Neural cell (in vitro differentiated cells): ENCODE results near the gene KRTAP5-6. TPM values are rescaled to one million over a fixed set of nuclear protein-coding genes. Genes with fewer than 3 reads are reported as not detected.

ENCODE experiments used
- H2AFZ ChIP-seq: fragments of 200-600, 300-800 bp; sonication (generic), shearing (Covaris generic); 2 replicates; pipeline ENCODE4 v1.6.0; 2014; ENCODE audit warnings: low read depth, mild to moderate bottlenecking, antibody characterized with exemption, low read length, moderate library complexity
- H3F3A ChIP-seq: fragments of 200-600 bp; shearing (Covaris generic); 2 replicates; pipeline ENCODE4 v1.6.1; 2016; ENCODE audit warnings: mild to moderate bottlenecking, moderate library complexity, mixed read lengths, antibody characterized with exemption, low read length; ENCODE audit not compliant: insufficient read depth, poor library complexity, severe bottlenecking
- H3K27ac ChIP-seq: fragments of 200-600, 300-800 bp; sonication (generic), shearing (Covaris generic); 2 replicates; pipeline ENCODE4 v1.5.1; 2014; ENCODE audit warnings: mild to moderate bottlenecking, low read length, moderate library complexity
- H3K27me3 ChIP-seq: fragments of 300-800, 200-600 bp; sonication (generic), shearing (Covaris generic); 2 replicates; pipeline ENCODE4 v1.6.0; 2014; ENCODE audit warnings: mild to moderate bottlenecking, low read depth, low read length, moderate library complexity; ENCODE audit not compliant: insufficient read depth
- H3K36me3 ChIP-seq: fragments of 300-800, 200-600 bp; sonication (generic), shearing (Covaris generic); 2 replicates; pipeline ENCODE4 v1.5.1; 2014; ENCODE audit warnings: mild to moderate bottlenecking, antibody characterized with exemption, low read length, moderate library complexity; ENCODE audit not compliant: insufficient read depth
- H3K4me2 ChIP-seq: fragments of 300-800, 200-600 bp; sonication (generic), shearing (Covaris generic); 2 replicates; pipeline ENCODE4 v1.6.0; 2014; ENCODE audit warnings: mild to moderate bottlenecking, low read length
- H3K4me3 ChIP-seq: fragments of 300-800, 200-600 bp; sonication (generic), shearing (Covaris generic); 2 replicates; pipeline ENCODE4 v1.5.1; 2014; ENCODE audit warnings: mild to moderate bottlenecking, low read length, moderate library complexity
- H3K79me2 ChIP-seq: fragments of 200-600 bp; shearing (Covaris generic); replicated peaks from 2 replicates; pipeline ENCODE4 v1.6.0; 2014; ENCODE audit warnings: mild to moderate bottlenecking, low read length, moderate library complexity; ENCODE audit not compliant: insufficient read depth
- H3K9ac ChIP-seq: fragments of 300-800, 200-600 bp; sonication (generic), shearing (Covaris generic); 2 replicates; pipeline ENCODE4 v1.6.1; 2016; ENCODE audit warnings: mild to moderate bottlenecking, low read length, mixed read lengths
- H3K9me2 ChIP-seq: fragments of 200-600 bp; shearing (Covaris generic); 2 replicates; pipeline ENCODE4 v1.6.1; 2016; ENCODE audit warnings: mild to moderate bottlenecking, low read length, mixed read lengths; ENCODE audit not compliant: insufficient read depth
- H3K9me3 ChIP-seq: fragments of 200-600, 300-800 bp; sonication (generic), shearing (Covaris generic); 2 replicates; pipeline ENCODE4 v1.6.1; 2016; ENCODE audit warnings: mild to moderate bottlenecking, mixed run types, low read length, moderate library complexity, mixed read lengths
- H4K20me1 ChIP-seq: fragments of 200-600 bp; shearing (Covaris generic); 2 replicates; pipeline ENCODE4 v1.6.1; 2016; ENCODE audit warnings: mild to moderate bottlenecking, mixed run types; ENCODE audit not compliant: insufficient read depth
- CTCF ChIP-seq: fragments of 450-650 bp; IDR thresholded peaks from 2 replicates; pipeline ENCODE4 v1.5.1; 2014; ENCODE audit warnings: antibody characterized with exemption, mild to moderate bottlenecking, moderate library complexity; ENCODE audit not compliant: poor library complexity, severe bottlenecking
- EP300 ChIP-seq: fragments of 450-650 bp; conservative IDR thresholded peaks from 2 replicates; pipeline ENCODE4 v1.6.1; 2014; ENCODE audit warnings: antibody characterized with exemption, mild to moderate bottlenecking, moderate library complexity; ENCODE audit not compliant: poor library complexity, severe bottlenecking
- EZH2 ChIP-seq: fragments of 200-600, 300-800 bp; shearing (Covaris generic), sonication (generic); IDR thresholded peaks from 2 replicates; pipeline ENCODE4 v1.6.1; 2014; ENCODE audit warnings: antibody characterized with exemption, low read length, borderline replicate concordance, mild to moderate bottlenecking; ENCODE audit not compliant: insufficient read depth, poor library complexity, severe bottlenecking
- MXI1 ChIP-seq: fragments of 450-650 bp; conservative IDR thresholded peaks from 2 replicates; pipeline ENCODE4 v1.6.1; 2014; ENCODE audit warnings: antibody characterized with exemption, mild to moderate bottlenecking; ENCODE audit not compliant: poor library complexity, severe bottlenecking
- POLR2AphosphoS5 ChIP-seq: IDR thresholded peaks from 2 replicates; pipeline ENCODE4 v1.6.1; 2012
- RAD21 ChIP-seq: fragments of 450-650 bp; conservative IDR thresholded peaks from 2 replicates; pipeline ENCODE4 v1.6.1; 2014; ENCODE audit warnings: antibody characterized with exemption, mild to moderate bottlenecking, moderate library complexity
- REST ChIP-seq: IDR thresholded peaks from 2 replicates; pipeline ENCODE4 v1.6.1; 2012; ENCODE audit warnings: borderline replicate concordance
- SMC3 ChIP-seq: fragments of 450-650 bp; conservative IDR thresholded peaks from 2 replicates; pipeline ENCODE4 v1.6.1; 2014; ENCODE audit warnings: antibody characterized with exemption, mild to moderate bottlenecking, moderate library complexity; ENCODE audit not compliant: poor library complexity
- TAF1 ChIP-seq: IDR thresholded peaks from 2 replicates; pipeline ENCODE4 v1.6.1; 2012; ENCODE audit warnings: low read depth
- polyA plus RNA-seq: library from polyadenylated mRNA; depleted of rRNA; stranded (reverse); fragments of >200 nt; gene quantifications from 2 replicates; pipeline ENCODE4 v1.2.3, GENCODE V29; 2014

Gene KRTAP5-6
- polyA plus RNA-seq, 1 donor from 2014 or later: not detected

GRCh38 chr11:1675536-1676228 lies 21.3 kb upstream of the KRTAP5-6 start:
- Histone ChIP-seq H3K9me3 (no peaks in the 10 kb centered on the region), H3K9ac (no peak overlapping the region)

GRCh38 chr11:1676229-1676740 lies 20.7 kb upstream of the KRTAP5-6 start:
- no peak overlapping the region for H3K9ac ChIP-seq
- no peaks in the 10 kb centered on the region for H3K9me2 ChIP-seq
- H4K20me1 ChIP-seq: no peaks in the 10 kb centered on the region
- H3K4me3 ChIP-seq: no peak overlapping the region
- no peaks in the 10 kb centered on the region for H3K36me3 ChIP-seq
- H3K4me2 ChIP-seq: no peak overlapping the region
- no peaks in the 10 kb centered on the region for H3K9me3 ChIP-seq
- H3K27me3 ChIP-seq: no peaks in the 10 kb centered on the region
- H3F3A ChIP-seq: no peaks in the 10 kb centered on the region
- no peak overlapping the region for H2AFZ ChIP-seq
- no peak overlapping the region for H3K27ac ChIP-seq
- H3K79me2 ChIP-seq: no peaks in the 10 kb centered on the region
- TF ChIP-seq MXI1 (no peak), EP300 (no peak), SMC3 (no peak), REST (no peak), CTCF (no peak)

More at GRCh38 chr11:1675536-1676228, 21.3 kb upstream of the KRTAP5-6 start:
- Histone ChIP-seq H3K79me2 (no peaks in the 10 kb centered on the region), H3F3A (no peaks in the 10 kb centered on the region), H4K20me1 (no peaks in the 10 kb centered on the region), H2AFZ (no peak overlapping the region), H3K9me2 (no peaks in the 10 kb centered on the region), H3K4me3 (no peak overlapping the region), H3K4me2 (no peak overlapping the region), H3K27ac (no peak overlapping the region), H3K36me3 (no peaks in the 10 kb centered on the region), H3K27me3 (no peaks in the 10 kb centered on the region)
- TF ChIP-seq EZH2 (no peak), RAD21 (no peak), EP300 (no peak), POLR2AphosphoS5 (no peak), SMC3 (no peak), TAF1 (no peak), REST (no peak), CTCF (no peak)
